GM18951 (cell line): Measurements from ENCODE around the gene CR1L.
"Not testable (repeated sequence)": the region's sequence is repeated elsewhere in the genome, so short reads cannot be mapped to it uniquely, and the experiment has no call there.

ENCODE experiments used
- POLR2A ChIP-seq: IDR thresholded peaks from 4 replicates; pipeline ENCODE4 v1.6.1; 2011; ENCODE audit warnings: mild to moderate bottlenecking; ENCODE audit not compliant: insufficient read length, insufficient read depth; ENCODE audit errors: extremely low read depth
- in situ Hi-C: fragments of 300-500 bp; cut with MboI; formaldehyde crosslinking; loops from one replicate; pipeline ENCODE4 v1.12.0; 2022; ENCODE audit warnings: low sequenced_read_pairs, mixed read lengths, inconsistent platforms; ENCODE audit not compliant: unreplicated experiment

Gene CR1L

DNA sequence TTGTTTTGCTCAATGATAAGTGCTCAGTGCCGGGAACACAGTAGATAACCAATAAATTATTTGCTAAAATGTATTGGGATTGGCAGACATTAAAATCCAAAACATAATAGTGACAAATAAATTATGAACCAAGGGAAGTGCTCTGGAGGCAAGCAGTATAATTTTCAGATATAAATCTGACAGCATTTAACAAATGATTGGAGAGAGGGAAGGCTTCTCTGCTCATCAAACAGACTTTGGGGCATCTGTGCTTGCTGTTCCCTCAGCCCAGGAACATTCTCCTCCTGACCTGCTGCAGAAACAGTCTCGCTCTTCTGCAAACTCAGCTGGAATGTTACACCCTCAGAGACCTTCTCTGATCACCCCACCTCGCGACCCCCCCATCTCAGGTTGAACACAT lies 109.1 kb downstream of the CR1L start:
- in situ Hi-C loops: no loop called here
- no peak for TF ChIP-seq POLR2A

DNA sequence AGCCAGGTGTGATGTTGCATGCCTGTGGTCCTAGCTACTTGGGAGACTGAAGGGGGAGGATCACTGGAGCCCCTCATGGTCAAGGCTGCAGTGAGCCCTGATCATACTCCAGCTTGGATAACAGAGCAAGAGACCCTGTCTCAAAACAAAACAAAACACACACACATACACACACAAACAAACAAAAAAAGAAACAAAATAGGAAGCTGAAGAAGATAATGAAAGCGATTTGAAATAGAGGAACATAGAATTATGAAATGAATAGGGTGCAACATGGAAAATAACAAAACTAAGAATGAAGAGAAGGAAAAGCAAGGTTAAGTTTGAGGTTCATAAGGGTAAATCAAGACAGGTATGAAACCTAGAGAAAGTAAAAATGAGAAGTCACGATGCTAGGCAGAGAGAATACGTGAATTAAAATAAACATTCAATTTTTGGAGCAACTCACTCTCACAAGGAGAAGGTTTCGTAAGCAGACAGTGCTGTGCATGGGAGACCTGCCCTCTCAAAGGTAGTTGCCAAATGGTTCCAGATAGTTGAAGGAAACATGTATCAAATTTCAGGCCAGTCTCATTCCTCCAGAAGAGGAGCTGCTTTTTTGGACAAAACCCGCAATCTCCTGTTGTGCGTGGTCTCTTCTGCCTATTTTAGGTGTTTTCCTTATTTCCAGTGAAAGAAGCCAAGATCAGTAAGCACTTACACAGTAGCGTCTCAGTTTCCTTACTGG lies 110.2 kb downstream of the CR1L start:
- no peak for TF ChIP-seq POLR2A
- in situ Hi-C loops: loop anchor here (5.0 kb wide), 1 partner anchor 37 kb away; no protein-coding TSS in a partner anchor

- TF ChIP-seq POLR2A: no peak
- in situ Hi-C loops: loop anchor here (5.0 kb wide), 1 partner anchor 36 kb away; no protein-coding TSS in a partner anchor
Observed at GRCh38 chr1:207755846-207756693, 111.1 kb downstream of the CR1L start.

DNA sequence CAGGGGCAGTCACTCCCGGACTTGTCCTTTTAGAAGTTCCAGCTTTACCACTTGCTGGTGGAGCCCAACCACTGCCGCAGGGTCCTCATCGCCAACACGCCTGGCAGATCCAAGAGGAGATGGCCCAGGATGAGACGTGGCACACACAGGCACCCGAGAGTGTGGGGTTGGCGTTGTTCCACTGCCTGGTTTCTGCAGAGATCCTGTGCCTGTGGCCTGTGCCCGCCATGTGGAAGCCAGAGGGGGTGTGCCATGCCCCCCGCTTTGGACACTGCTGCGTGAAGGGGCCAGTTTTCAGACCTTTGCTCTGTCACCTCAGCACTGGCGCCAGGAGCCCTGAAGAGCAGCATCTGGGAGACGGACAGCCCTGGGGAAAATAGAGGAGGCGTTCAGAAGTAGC lies 117.7 kb downstream of the CR1L start:
- no peak for TF ChIP-seq POLR2A
- in situ Hi-C loops: no loop called here

- in situ Hi-C loops: no loop called here
- TF ChIP-seq POLR2A: no peak
Observed at GRCh38 chr1:207763091-207763490, 118.2 kb downstream of the CR1L start.

DNA sequence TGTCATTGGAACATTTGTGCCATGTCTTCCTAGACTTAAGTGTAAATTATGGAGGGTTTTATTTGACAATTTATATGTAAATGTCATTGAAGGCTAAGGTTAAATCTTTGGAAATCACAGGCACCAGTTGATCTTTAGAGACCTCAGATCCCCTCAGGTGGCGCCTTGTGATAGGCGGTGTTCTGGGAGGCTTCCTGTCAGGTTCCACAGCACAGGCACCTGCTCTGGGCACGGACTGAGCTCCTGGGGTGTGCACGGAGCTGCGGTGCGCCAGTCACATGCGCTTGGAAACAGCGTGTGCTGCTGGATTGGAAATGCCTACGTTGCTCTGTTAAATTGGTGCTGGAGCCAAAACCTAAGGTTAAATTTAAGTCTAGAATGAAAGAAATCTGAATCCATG lies 119.0 kb downstream of the CR1L start:
- no peak for TF ChIP-seq POLR2A
- in situ Hi-C loops: no loop called here

GRCh38 chr1:207766569-207766968 lies 121.6 kb downstream of the CR1L start:
- TF ChIP-seq POLR2A: no peak
- in situ Hi-C loops: no loop called here

- in situ Hi-C loops: not testable (repeated sequence)
Observed at GRCh38 chr1:207770514-207770913, 125.6 kb downstream of the CR1L start.
